ENCODE measurements around the gene HYCC1.
"Not testable (repeated sequence)": the region's sequence is repeated elsewhere in the genome, so short reads cannot be mapped to it uniquely, and the experiment has no call there.

HYCC1 gene

GRCh38 chr7:23013715-23014649 is at the start of gene HYCC1:
Gene HYCC1 (minus strand): TSS chr7:23014130. CDS start chr7:22991111, 23,019 bp downstream.
- DNase-seq = peak; percentile 99

- DNase-seq = no peak
These were observed 48.5 kb upstream of the HYCC1 start for GRCh38 chr7:23062452-23062851.

GRCh38 chr7:23061327-23061726 is 47.4 kb upstream of the HYCC1 start:
- DNase-seq = no peak

GRCh38 chr7:23058408-23059096 is 44.6 kb upstream of the HYCC1 start:
- no peak for DNase-seq

- peak; percentile 45 for DNase-seq
These were observed 41.8 kb upstream of the HYCC1 start for GRCh38 chr7:23055582-23056178.

- DNase-seq = not testable (repeated sequence)
These were observed 37.2 kb upstream of the HYCC1 start for GRCh38 chr7:23051124-23051485.

- not testable (repeated sequence) for DNase-seq
These were observed 32.4 kb upstream of the HYCC1 start for GRCh38 chr7:23046336-23046735.

- DNase-seq = not testable (repeated sequence)
These were observed 31.2 kb upstream of the HYCC1 start for GRCh38 chr7:23045086-23045485.

GRCh38 chr7:23044581-23044980 is 30.7 kb upstream of the HYCC1 start:
- DNase-seq = peak; percentile 11

GRCh38 chr7:23043441-23043840 is 29.5 kb upstream of the HYCC1 start:
- no peak for DNase-seq

- DNase-seq = not testable (repeated sequence)
These were observed 25.7 kb upstream of the HYCC1 start for GRCh38 chr7:23039674-23040073.

GRCh38 chr7:23035542-23036371 is 21.8 kb upstream of the HYCC1 start:
- DNase-seq = not testable (repeated sequence)

GRCh38 chr7:23027261-23027660 is 13.3 kb upstream of the HYCC1 start:
- no peak for DNase-seq

- DNase-seq = no peak
These were observed 12.2 kb upstream of the HYCC1 start for GRCh38 chr7:23026164-23026563.

- DNase-seq = no peak
These were observed 10.5 kb upstream of the HYCC1 start for GRCh38 chr7:23024454-23024853.

GRCh38 chr7:23022851-23023250 is 8.9 kb upstream of the HYCC1 start:
- DNase-seq = no peak

GRCh38 chr7:23022258-23022769 is 8.4 kb upstream of the HYCC1 start:
- DNase-seq = no peak

GRCh38 chr7:23021596-23021995 is 7.7 kb upstream of the HYCC1 start:
- no peak for DNase-seq

GRCh38 chr7:23020742-23021401 is 6.9 kb upstream of the HYCC1 start:
- DNase-seq = no peak

- DNase-seq = peak; percentile 58
These were observed 4.8 kb upstream of the HYCC1 start for GRCh38 chr7:23018750-23019149.

GRCh38 chr7:23017309-23017708 is 3.4 kb upstream of the HYCC1 start:
- no peak for DNase-seq
